Epithelial cell of umbilical artery (primary cell): ENCODE data around the gene CRHR2. TPM values are rescaled to one million over a fixed set of nuclear protein-coding genes. Genes with fewer than 3 reads are reported as not detected.

Experiments
- total RNA-seq: library from RNA; depleted of rRNA; stranded (reverse); fragments of >200 nt; gene quantifications from 2 replicates; pipeline ENCODE4 v1.2.3, GENCODE V29; 2014

The CRHR2 gene
- not detected in 2 replicates for total RNA-seq

DNA sequence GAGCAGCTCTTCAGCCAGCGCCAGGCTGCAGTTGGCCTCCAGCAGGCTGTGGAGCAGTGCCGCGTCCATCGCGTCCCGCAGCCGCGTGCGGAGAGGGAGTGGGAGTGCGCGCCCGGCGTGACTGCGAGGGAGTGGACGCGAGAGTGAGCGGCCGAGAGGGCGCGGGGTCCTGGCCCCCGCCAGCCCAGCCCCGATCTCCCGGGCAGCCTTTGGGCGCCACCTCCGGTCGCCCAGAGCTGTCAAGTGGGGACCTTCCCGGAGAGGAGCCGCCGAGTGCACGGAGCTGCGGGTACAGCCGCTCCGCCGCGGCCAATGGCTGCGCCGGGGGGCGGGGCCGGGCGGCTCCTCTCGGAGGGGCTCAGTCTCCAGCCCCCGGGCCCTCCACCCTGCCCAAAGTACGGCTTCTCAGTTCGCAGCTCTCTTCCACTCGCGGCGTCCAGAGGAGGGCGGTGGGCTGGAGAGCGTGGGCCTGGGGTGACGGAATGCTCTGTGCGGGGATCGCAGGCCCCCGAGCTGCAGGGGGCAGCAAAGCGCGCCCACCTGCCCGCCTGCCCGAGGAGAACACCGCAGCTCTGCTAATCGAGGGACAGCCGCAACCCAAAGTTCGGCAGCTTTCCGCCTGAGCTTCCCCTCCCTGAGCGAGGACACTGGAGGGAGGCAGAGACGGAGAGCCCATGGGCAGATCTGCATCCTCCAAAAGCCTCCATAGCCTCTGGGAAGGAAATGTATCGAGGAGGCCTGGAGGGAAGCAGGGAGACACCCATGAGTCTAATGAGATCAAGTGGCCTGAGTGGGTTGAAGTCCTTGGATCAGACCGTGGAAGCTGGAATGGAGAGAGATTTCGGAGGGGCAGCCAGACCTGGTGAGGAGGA, at the start of gene CRHR2:
Gene CRHR2 (minus strand): TSS at position 245 of the 872 bp plus-strand sequence. CDS start 176 bp downstream, at position 69.

Other genes starting within 250 kb of the CRHR2 start
- 17.9 and 19.2 TPM in 2 replicates for gene NOD1, start 203.7 kb downstream of the CRHR2 start, total RNA-seq
- 40.3 and 40.6 TPM in 2 replicates for gene GGCT, start 177.6 kb downstream of the CRHR2 start, total RNA-seq
- 89.5 and 139 TPM in 2 replicates for gene GARS1, start 87.6 kb downstream of the CRHR2 start, total RNA-seq
- 0.15 TPM in 1 of 2 replicates, not detected in the other for gene INMT, start 69.7 kb upstream of the CRHR2 start, total RNA-seq
- 2.3 and 3.8 TPM in 2 replicates for gene MINDY4, start 89.0 kb upstream of the CRHR2 start, total RNA-seq
- gene AQP1, start 229.4 kb upstream of the CRHR2 start, total RNA-seq = 3.6 and 9.3 TPM in 2 replicates